Gastroesophageal sphincter (tissue), 4 donors: ENCODE data around the gene MYL3. TPM values are rescaled to one million over a fixed set of nuclear protein-coding genes. Genes with fewer than 3 reads are reported as not detected.

Source experiments
- ATAC-seq: fragments of 150-250 bp; one replicate; pipeline ENCODE4 v1.9.1; 2016; ENCODE audit warnings: mild to moderate bottlenecking, moderate library complexity
- H3K27ac ChIP-seq, 4 donors: fragments of 200-600 bp; sonication (generic) in 3 of 4; 1 replicate in 3 of 4; 2 replicates in 1 of 4; pipeline ENCODE4 v1.5.1; 2016 to 2019
- H3K27me3 ChIP-seq: fragments of 200-600 bp; sonication (generic); one replicate; pipeline ENCODE4 v1.5.1; 2019
- H3K36me3 ChIP-seq, 2 donors: fragments of 200-600 bp; sonication (generic); one replicate each; pipeline ENCODE4 v1.5.1; 2019; ENCODE audit warnings: control low read depth in 1 of 2
- H3K4me1 ChIP-seq, 3 donors: fragments of 200-600 bp; sonication (generic); 1 replicate in 2 of 3; 2 replicates in 1 of 3; pipeline ENCODE4 v1.5.1; 2016 to 2019; ENCODE audit warnings: control low read depth in 2 of 3
- H3K4me3 ChIP-seq, 2 donors: fragments of 200-600 bp; sonication (generic); one replicate each; pipeline ENCODE4 v1.5.1; 2019; ENCODE audit warnings: mild to moderate bottlenecking in 1 of 2, moderate library complexity in 1 of 2
- H3K9me3 ChIP-seq, 3 donors: fragments of 200-600 bp; sonication (generic); one replicate each; pipeline ENCODE4 v1.5.1; 2017 to 2019; ENCODE audit warnings: control low read depth in 2 of 3
- EP300 ChIP-seq: sonication (generic); formaldehyde crosslinking; IDR thresholded peaks from one replicate; pipeline ENCODE4 v1.6.1; 2017; ENCODE audit warnings: antibody characterized with exemption, mild to moderate bottlenecking
- POLR2A ChIP-seq, 2 donors: fragments of 450-650 bp; IDR thresholded peaks; one replicate each; pipeline ENCODE4 v1.6.1; 2017; ENCODE audit warnings: antibody characterized with exemption in 2 of 2, mild to moderate bottlenecking in 2 of 2, moderate library complexity in 1 of 2
- POLR2AphosphoS5 ChIP-seq: sonication (generic); formaldehyde crosslinking; IDR thresholded peaks from one replicate; pipeline ENCODE4 v1.6.1; 2017; ENCODE audit warnings: antibody characterized with exemption
- WGBS, 2 donors: methylation state at CpG; one replicate each; pipeline ENCODE4 v1.1.5; 2018; ENCODE audit warnings: low coverage in 1 of 2; 5-methylcytosine and 5-hydroxymethylcytosine counted together
- total RNA-seq, 4 donors: library from RNA; depleted of rRNA; stranded (reverse); fragments of >200 nt; gene quantifications; one replicate each; pipeline ENCODE4 v1.1.0, GENCODE V29; 2016
- TF ChIP-seq, protein P1 (sequence below), 4 experiments: fragments of 200-600 bp in 2 of 4; fragments of 450-650 bp in 2 of 4; sonication (generic) in 1 of 4; IDR thresholded peaks; one replicate each; pipeline ENCODE4 v1.5.1; 2017 to 2019; ENCODE audit warnings: antibody characterized with exemption in 4 of 4, mild to moderate bottlenecking in 2 of 4, moderate library complexity in 2 of 4

Gene MYL3
- total RNA-seq, 4 donors from 2014 or later, result 2.6 to 5.3 (median 4.2) TPM

DNA sequence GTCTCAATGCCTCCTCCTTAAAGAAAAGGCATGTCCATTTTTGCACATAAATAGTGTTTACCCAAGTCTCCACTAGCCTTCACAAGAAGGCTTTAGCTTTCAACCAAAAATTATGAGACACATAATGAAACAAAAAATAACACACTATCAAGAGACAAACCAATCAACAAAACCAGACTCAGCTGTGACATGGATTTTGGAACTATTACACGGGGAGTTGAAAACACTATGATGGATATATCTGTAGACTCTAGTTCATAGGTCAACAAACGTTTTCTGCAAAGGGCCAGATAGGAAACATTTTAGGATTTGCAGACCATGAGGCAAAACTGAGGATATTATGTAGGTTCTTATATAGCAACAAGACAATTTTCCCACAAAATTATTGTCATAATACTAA lies 24.9 kb downstream of the MYL3 start:
- ATAC-seq, result no peak
- TF ChIP-seq, protein P1, sequence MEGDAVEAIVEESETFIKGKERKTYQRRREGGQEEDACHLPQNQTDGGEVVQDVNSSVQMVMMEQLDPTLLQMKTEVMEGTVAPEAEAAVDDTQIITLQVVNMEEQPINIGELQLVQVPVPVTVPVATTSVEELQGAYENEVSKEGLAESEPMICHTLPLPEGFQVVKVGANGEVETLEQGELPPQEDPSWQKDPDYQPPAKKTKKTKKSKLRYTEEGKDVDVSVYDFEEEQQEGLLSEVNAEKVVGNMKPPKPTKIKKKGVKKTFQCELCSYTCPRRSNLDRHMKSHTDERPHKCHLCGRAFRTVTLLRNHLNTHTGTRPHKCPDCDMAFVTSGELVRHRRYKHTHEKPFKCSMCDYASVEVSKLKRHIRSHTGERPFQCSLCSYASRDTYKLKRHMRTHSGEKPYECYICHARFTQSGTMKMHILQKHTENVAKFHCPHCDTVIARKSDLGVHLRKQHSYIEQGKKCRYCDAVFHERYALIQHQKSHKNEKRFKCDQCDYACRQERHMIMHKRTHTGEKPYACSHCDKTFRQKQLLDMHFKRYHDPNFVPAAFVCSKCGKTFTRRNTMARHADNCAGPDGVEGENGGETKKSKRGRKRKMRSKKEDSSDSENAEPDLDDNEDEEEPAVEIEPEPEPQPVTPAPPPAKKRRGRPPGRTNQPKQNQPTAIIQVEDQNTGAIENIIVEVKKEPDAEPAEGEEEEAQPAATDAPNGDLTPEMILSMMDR (IDR thresholded peaks at IDR 0.05), result no peak
- no peak for TF ChIP-seq POLR2A (IDR thresholded peaks at IDR 0.05)
- TF ChIP-seq POLR2AphosphoS5, result no peak
- no peak for TF ChIP-seq EP300
- no peaks in the 10 kb centered on the region for H3K4me1 ChIP-seq
- H3K27ac ChIP-seq, result no peak overlapping the region
- WGBS, 2 donors, result 51 to 68% methylated on average over 2 of the region's 2 CpGs
- H3K4me3 ChIP-seq, result no peak overlapping the region
- peaks cover 0 to 21% of the 10 kb centered on the region in 2 donors for H3K36me3 ChIP-seq
- peaks cover 0 to 54% (median 0%) of the 10 kb centered on the region in 3 donors for H3K9me3 ChIP-seq
- no peaks in the 10 kb centered on the region for H3K27me3 ChIP-seq

DNA sequence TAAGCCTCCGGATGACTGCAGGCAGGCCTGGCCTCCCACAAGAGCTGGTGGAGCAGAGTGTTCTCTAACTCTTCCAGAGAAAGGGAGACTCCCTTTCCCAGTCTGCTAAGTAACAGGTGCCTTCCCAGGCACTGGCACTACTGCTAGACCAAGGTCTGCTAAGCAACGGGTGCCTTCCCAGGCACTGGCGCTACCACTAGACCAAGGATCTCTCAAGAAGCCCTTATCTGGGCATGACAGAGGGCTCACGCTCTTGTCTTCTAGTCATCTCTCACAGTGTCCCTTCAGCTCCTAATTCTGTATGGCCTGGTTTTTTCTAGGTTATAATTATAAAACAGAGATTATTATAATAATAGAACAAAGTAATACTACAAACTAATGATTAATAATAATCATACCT lies 27.8 kb downstream of the MYL3 start:
- no peak for ATAC-seq
- no peak overlapping the region for H3K4me3 ChIP-seq
- no peaks in the 10 kb centered on the region for H3K4me1 ChIP-seq
- TF ChIP-seq POLR2A (IDR thresholded peaks at IDR 0.05) (no peak), POLR2AphosphoS5 (no peak), EP300 (no peak)
- TF ChIP-seq, protein P1 (IDR thresholded peaks at IDR 0.05), result no peak
- H3K36me3 ChIP-seq, result peaks cover 0 to 25% of the 10 kb centered on the region in 2 donors
- peaks cover 0 to 31% (median 0%) of the 10 kb centered on the region in 3 donors for H3K9me3 ChIP-seq
- H3K27me3 ChIP-seq, result no peaks in the 10 kb centered on the region
- no peak overlapping the region for H3K27ac ChIP-seq
- 72% methylated on average over 4 of the region's 4 CpGs; no CpG with 5 or more reads in 1 of the 2 donors for WGBS, 2 donors

DNA sequence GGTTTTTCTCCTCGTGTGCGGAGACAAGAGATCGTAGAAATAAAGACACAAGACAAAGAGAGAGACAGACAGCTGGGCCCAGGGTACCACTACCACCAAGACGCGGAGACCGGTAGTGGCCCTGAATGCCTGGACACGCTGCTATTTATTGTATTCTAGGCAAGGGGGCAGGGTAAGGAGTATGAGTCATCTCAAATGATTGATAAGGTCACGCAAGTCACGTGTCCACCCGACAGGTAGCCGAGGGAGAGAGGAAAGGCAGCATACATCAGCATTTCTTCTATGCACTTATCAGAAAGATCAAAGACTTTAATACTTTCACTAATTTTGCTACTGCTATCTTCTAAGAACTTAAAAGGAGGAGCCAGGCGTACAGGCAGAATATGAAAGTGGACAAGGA lies 28.2 kb downstream of the MYL3 start:
- TF ChIP-seq, protein P1 (IDR thresholded peaks at IDR 0.05), result no peak
- no peak for TF ChIP-seq POLR2A (IDR thresholded peaks at IDR 0.05)
- TF ChIP-seq POLR2AphosphoS5, result no peak
- TF ChIP-seq EP300, result no peak

DNA sequence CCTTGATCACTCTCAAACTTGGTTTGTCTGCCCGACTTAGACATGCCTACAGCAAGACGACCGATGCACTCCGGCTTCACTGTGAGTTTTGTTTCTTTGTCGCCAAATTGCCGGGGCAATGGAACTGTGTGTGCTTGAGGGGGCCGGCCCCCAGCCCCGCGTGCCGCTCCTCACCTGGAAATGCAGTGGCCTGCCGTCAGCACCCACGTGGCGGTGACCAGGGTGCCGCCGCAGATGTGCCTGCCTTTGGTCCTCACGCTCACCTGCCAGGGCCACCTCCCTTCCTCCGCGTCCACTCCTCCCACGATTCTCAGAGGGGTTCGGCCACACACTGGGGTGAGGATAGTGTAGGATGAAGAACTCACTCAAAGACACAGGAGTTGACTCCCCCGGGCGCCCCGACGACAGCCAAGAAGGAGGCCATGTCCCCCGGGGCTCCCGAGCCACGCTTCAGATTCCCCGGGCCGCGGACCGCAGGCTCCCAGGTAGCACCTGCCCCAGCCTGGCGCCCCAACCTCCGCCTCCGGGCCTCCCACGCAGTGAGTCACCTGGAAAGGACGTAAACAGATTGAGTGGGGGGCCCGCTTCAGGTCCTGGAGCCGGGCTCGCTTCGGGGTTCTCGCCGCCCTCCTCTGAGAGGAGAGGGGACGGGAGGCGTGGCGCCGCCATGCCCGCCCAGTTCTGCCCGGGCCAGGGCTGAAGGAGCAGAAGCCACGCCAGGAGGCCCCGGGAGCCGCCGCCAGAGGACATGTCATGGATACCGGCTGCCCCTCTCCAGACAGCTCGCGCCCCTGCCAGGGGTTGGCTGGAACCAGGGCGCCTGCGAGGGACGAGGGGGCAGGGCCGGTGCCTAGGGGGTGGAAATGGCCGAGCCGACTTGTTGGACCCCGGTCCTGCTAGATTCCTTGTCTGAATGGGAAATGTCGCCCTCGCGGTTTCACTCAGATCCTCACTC lies 29.6 kb downstream of the MYL3 start:
- WGBS, 2 donors, result 97 to 100% methylated on average over 8 to 12 of the region's 65 CpGs
- Histone ChIP-seq H3K4me3 (no peak overlapping the region), H3K9me3 (peaks cover 0 to 13% (median 0%) of the 10 kb centered on the region in 3 donors), H3K36me3 (peaks cover 0 to 25% of the 10 kb centered on the region in 2 donors), H3K27me3 (no peaks in the 10 kb centered on the region), H3K4me1 (no peaks in the 10 kb centered on the region), H3K27ac (no peak overlapping the region)
- TF ChIP-seq POLR2AphosphoS5 (no peak), EP300 (no peak), POLR2A (IDR thresholded peaks at IDR 0.05) (no peak)
- TF ChIP-seq, protein P1 (IDR thresholded peaks at IDR 0.05), result no peak
- ATAC-seq, result no peak

More for the DNA sequence above, 28.2 kb downstream of the MYL3 start:
- H3K36me3 ChIP-seq, result peaks cover 0 to 25% of the 10 kb centered on the region in 2 donors
- no peak overlapping the region for H3K27ac ChIP-seq
- 82% methylated on average over 12 of the region's 12 CpGs; no CpG with 5 or more reads in 1 of the 2 donors for WGBS, 2 donors
- ATAC-seq, result no peak
- peaks cover 0 to 27% (median 0%) of the 10 kb centered on the region in 3 donors for H3K9me3 ChIP-seq
- H3K27me3 ChIP-seq, result no peaks in the 10 kb centered on the region
- no peak overlapping the region for H3K4me3 ChIP-seq
- H3K4me1 ChIP-seq, result no peaks in the 10 kb centered on the region
